ENCODE results near the gene PIK3CB.
A peak's percentile ranks its signal among the peaks of the same experiment; 100 is the strongest.

DNA sequence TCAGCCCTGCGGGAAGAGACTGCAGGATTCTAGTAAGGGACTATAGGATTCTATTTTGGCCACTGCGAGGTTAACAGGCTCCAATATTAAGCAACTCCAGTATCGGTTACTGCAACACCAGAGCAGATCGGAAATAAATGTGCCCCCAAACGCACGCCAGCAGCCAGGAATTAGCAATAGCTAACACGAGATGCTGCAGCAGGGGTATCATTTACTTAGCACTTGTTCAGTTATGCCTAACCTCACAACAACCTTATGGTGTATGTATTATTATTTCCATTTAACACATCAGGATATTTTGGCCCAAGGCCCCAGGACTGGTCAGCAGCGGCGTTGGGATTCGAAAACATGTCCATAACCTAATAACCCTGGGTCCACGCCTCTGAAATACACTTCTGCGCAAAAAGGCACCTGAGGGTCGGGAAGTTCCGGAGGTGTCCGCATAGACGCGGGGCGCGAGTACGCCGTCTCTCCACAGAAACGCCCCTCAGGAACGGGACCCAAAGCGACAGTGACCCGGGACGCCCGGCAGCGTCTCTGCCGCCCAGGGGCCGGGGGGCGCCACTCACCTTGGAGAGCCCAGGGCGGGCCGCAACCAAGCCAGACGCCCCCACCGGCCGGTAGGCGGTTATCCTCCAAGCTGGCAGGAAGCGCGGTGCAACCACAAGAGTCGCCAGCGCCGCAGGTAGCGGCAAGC is 681 bp downstream of the PIK3CB start:
- TF ChIP-seq, protein P1, sequence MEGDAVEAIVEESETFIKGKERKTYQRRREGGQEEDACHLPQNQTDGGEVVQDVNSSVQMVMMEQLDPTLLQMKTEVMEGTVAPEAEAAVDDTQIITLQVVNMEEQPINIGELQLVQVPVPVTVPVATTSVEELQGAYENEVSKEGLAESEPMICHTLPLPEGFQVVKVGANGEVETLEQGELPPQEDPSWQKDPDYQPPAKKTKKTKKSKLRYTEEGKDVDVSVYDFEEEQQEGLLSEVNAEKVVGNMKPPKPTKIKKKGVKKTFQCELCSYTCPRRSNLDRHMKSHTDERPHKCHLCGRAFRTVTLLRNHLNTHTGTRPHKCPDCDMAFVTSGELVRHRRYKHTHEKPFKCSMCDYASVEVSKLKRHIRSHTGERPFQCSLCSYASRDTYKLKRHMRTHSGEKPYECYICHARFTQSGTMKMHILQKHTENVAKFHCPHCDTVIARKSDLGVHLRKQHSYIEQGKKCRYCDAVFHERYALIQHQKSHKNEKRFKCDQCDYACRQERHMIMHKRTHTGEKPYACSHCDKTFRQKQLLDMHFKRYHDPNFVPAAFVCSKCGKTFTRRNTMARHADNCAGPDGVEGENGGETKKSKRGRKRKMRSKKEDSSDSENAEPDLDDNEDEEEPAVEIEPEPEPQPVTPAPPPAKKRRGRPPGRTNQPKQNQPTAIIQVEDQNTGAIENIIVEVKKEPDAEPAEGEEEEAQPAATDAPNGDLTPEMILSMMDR (IDR thresholded peaks at IDR 0.05; ENCODE audit: low read depth, low read length, missing input control), result peak; percentile 8
- TF ChIP-seq RXRA (IDR thresholded peaks at IDR 0.05), result no peak

Measured in liver (tissue), 3 donors.